AG08396 (cell line): ENCODE measurements around the gene RNFT2.
A peak's percentile ranks its signal among the peaks of the same experiment; 100 is the strongest.
"Not testable (repeated sequence)": the region's sequence is repeated elsewhere in the genome, so short reads cannot be mapped to it uniquely, and the experiment has no call there.

Experiments used
- DNase-seq: peaks from one replicate; pipeline ENCODE4 v3.0.0; 2012; ENCODE audit warnings: low spot score, mixed read lengths

RNFT2 gene

DNA sequence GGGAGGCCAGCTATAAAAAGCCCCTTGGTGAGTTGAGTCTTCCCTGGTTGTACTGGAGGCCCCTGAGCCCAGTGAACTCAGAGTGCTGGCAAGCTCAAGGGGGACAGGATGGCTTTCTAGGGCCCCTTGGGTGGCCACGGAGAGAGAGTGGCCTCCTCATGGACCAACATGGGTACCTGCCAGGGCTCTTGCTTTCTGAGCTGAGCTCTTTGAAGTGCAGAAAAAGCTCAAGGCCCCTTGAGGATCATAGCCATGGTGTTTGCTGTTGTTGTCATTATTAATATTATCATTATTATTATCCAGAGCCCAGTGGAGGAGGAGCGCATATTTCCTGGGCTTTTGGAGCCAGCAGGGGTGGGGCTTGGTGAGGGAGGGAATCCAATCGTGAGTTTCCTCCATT, 6.7 kb downstream of the RNFT2 start:
- DNase-seq = no peak

DNA sequence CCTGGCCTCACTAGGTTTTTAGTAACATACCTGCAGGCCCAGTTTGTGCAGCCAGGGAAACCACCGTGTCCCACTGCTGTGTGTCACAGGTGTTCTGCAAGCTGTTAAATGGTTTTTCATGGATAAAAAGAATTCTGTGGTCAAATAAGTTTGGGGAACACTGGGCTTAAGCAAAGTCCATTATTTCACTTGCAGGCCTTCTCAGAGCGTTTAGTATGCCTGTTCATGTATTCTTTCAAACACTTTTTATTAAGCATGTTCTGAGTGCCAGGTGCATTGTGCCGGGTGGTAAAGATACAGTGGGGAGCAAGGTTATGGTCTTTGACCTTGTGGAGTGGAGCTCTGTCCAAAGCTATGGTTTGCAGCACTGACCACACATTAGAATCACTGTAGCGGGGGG, 7.4 kb downstream of the RNFT2 start:
- DNase-seq = no peak

DNA sequence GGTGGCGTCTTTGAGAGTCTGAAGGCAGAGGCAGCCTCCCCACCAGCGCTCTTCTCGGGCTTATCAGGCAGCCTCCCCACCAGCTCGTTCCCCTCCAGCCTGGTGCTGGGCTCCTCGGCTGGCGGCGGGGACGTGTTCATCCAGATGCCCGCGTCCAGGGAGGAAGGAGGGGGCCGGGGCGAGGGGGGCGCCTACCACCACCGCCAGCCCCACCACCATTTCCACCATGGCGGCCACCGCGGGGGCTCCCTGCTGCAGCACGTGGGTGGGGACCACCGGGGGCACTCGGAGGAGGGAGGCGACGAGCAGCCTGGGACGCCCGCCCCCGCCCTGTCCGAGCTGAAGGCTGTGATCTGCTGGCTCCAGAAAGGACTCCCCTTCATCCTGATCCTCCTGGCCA, 11.8 kb downstream of the RNFT2 start:
- no peak for DNase-seq

DNA sequence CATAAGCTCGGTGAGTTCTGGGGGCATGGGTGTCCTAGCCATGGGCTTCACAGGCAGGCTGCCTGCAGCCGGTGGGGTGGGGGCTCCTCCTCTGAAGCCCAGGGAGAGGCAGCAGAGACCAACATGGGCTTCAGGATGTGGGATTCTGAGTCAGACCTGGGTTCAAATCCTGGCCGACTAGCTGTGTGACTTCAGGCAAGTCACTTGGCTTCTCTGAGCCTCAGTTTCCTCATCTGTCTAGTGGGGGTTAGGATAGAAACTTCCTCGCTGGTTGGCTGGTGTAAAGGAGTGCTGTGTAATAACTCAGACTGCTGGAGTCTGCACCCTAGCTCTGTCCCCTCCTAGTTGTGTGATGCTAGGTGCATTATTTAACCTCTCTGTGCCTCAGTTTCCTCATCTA, 12.2 kb downstream of the RNFT2 start:
- no peak for DNase-seq

DNA sequence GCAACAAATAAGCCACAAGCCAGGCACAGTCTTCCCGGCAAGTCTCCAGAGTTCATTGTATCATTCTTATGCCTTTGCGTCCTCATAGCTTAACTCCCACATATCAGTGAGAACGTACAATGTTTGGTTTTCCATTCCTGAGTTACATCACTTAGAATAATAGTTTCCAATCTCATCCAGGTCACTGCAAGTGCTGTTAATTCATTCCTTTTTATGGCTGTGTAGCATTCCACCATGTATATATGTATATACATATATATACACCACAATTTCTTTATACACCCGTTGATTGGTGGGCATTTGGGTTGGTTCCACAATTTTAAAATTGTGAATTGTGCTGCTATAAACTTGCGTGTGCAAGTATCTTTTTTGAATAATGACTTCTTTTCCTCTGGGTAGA, 16.0 kb downstream of the RNFT2 start:
- not testable (repeated sequence) for DNase-seq

DNA sequence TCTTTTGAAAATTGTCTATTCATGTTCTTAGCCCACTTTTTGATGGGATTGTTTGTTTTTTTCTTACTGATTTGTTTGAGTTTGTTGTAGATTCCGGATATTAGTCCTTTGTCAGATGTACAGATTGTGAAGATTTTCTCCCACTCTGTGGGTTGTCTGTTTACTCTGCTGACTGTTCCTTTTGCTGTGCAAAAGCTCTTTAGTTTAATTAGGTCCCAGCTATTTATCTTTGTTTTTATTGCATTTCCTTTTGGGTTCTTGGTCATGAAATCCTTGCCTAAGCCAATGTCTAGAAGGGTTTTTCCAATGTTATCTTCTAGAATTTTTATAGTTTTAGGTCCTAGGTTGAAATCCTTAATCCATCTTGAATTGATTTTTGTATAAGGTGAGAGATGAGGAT, 16.7 kb downstream of the RNFT2 start:
- not testable (repeated sequence) for DNase-seq

DNA sequence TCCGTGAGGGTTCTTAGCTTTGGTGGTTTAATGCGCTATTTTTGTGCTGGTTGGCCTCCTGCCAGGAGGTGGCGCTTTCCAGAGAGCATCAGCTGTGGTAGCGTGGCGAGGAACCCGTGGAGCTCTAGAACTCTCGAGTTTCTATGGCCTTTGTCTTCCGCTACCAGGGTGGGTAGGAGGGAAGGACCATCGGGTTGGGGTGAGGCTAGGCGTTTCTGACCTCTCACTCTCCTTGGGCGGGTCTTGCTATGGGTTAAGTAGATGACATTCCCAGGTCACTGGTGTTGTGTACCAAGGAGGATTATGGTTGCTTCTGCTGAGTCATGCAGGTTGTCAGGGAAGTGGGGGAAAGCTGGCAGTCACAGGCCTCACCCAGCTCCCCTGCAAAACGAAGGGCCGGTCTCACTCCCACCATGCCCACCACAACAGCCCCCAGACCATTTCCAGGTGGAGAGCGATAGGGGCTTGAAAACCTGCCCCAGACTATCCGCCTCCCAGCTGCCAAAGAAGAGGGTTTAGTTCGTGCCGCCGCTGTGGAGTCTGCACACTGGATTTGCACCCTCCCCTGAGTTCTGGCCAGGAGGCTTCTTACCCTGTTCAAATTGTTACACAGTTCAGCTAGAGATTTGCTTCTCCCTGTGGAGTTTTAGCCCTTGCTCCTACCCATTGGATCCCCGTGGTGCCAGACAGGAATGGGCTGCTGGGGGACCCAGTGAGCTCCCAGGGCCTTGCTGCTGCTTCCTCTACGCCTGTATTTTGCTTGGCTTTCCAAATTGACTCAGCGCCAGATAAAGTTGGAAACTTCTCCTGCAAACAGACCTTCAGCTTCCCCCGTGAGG, 21.9 kb downstream of the RNFT2 start:
- DNase-seq = no peak

DNA sequence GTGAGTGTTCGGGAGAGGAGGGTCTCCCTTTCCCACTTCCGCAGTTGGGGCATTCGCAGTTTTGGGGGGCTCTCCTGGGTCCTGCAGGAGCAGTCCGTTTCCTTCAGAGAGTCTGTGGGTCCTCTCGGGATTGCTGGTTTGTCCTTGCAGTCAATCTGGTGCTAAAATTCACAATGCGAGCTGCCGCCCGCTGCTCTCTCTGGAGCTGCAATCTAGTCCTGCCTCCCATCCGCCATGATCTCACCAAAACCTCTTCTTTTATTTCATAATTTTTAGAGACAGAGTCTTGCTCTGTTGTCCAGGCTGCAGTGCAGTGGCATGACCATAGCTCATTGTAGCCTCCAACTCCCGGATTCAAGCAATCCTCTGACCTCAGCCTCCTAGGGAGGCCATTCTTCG, 22.5 kb downstream of the RNFT2 start:
- DNase-seq = no peak

DNA sequence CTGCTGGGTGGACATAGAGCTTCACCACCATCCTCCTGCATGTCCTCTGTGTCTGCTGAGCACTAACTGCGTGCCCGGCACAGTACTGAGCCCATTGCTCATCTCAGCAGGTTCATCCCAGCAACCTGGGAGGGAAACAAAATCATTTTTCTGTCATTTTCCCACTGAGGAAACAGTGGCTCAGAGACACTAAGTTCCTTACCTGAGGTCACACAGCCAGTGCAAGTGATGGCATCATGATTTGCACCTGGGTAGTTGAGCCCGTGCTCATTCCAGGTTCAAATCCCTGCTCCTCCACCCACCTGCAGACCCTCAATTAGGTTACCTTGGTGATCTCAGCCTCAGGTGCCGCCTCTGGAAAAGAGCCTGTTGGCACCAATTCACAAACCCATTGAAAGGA, 23.4 kb downstream of the RNFT2 start:
- no peak for DNase-seq

DNA sequence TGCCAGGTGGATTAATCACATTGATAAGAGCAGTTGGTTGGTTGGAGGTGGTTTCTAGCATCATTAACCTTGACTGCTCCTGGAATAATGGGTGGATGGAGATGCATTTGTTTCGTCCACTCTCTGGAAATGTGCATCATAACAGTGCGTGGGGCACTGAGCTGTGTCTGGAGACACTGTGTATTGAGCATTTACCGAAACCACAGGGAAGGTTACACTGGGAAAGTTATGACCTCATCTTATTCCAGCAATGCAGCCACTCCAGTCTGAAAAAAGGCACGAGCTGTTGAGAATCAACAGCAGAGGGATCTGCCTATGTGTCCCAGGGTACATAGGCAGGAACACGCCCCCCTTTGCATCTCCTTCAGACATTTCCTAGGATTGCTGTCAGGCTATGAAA, 27.2 kb downstream of the RNFT2 start:
- no peak for DNase-seq

DNA sequence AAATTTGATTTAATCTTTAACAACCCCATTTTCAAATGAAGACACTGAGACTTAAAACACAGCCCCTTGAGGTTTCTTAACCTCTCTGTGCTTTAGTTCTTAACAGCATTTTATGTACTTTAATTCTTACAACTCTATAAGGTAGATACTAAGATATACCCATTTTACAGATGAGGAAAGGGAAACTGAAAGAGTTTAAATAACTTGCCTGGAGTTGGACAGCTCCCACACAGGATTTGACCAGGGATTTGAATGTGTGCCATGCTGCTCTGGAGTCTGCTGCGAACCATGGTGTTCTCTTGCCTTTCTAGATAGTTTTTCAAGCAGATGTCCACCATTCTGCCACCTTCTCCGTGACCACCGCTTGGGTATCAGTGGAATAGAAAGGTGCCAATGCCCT, 28.2 kb downstream of the RNFT2 start:
- no peak for DNase-seq

DNA sequence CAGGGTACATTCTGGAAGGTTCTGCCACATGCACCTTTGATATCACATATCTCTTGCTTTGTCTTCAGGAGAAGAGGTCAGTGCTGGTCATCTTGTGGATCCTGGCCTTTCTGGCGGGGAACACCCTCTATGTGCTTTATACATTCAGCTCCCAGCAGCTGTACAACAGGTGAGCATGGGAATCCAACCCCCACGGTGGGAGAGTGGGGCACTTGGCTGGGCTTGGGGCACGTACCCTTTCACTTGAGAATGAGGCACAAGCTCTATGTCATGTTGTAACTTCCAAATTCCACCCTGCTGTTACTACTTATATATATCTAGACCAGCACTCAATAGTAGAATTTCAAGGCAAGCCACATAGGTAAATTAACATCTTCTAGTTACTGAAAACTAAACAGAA, 28.6 kb downstream of the RNFT2 start:
- no peak for DNase-seq

DNA sequence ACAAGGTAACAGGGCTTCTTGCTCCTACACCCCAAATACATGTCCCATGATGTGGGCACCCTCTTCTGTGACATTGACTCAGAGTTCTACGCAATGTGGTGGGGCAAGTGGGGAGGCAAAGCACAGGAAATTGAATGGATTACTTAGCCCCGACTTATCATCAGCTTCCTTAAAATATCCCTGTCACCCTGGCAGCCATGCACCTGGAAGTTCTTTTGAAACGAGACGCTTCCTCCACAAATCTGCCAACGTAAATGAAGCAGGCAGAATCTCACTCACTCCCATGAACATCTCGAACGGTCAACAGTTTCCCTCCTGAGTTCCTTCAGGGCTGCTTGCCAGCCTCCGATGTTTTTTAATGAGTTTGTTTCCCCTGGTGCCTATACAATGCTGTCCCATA, 33.5 kb downstream of the RNFT2 start:
- DNase-seq = no peak

DNA sequence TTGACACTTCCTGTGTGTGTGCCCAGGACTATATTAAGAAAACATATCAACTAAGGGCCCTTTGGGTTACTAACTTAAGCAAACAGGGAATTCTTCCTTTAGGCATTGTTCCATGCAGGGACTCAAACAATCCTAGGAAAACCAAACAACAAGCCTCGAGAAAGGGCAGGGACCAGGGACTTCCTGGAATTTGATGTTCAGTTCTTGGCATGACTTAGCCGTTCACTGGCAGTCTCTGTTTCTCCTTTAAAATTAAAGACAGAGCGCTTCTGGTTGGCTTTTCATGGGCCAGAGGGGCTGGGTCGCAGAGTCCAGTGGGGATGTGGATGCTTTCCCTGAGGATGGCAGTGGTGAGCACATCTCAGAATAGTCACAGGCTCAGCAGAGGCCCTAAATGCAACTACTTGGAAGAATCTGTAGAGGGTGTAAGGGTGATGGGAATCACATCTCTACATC, 35.2 kb downstream of the RNFT2 start:
- DNase-seq = peak; percentile 43

DNA sequence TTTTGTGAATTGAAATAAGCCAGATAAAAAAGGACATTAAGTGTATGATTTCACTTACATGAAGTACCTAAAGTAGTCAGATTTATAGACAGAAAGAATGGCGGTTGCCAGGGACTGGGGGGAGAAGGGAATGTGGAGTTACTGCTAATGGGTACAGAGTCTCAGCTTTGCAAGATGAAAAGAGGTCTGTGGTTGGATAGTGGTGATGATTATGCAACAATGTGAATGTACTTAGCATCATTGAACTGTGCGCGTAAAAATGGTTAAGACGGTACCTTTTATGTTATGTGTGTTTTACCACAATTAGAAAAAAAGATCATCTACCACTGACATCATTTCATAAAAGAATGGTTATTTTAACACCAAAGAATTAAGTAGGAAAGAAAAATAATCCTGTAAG, 35.9 kb downstream of the RNFT2 start:
- DNase-seq = no peak

DNA sequence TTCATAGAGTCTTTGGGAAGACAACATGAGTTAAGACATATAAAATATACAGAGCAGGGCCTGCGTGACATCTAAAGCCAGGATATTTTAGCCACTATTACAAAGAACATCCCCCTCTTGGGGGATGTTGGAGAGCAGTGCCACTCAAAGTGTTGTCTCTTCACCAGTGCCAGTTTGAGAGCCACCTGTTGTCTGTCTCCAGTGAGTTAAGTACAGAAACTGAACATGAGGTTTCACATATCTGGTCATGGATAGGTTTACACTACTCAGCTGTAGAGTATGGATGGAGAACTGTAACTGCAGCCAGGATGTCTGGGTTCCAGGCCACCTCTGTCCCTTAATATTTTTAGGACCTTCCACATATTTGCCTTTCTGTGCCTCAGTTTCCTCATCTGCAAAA, 39.1 kb downstream of the RNFT2 start:
- no peak for DNase-seq

DNA sequence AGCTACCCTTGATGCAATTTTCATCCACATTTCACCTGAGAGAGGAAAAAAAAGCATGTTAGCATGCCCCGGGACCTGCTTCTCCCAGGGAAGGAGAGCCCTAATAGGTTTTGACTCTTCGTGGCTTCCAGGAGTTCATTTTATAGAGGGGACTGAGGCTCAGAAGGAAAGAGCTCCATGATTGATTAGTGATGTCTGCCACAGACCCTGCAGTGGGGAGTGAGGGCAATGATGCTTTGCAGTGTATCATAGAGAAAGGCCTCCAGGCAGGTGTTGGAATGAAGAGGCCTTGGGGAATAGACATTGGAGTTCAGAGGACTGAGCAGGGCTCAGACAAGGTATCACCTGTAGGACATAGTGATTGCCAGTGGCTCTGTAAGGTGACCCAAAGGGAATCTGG, 41.5 kb downstream of the RNFT2 start:
- no peak for DNase-seq

DNA sequence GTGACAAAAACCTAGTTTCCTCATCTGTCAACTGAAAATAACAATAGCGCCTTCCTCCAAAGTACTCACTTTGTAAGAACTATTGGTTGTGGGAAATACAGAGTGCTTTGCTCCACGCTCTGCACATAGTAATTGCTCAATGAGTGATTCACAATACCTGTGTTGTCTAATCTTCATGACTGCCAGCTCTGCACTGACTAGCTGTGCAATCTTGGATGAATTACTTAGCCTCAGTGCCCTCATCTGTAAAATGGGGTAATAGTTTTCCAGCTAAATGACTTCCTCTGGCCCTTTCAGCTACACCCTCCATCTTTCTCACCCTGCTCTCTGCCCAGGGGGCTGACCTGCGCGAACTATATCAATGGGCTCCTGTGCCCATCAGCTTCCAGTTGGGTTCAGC, 42.8 kb downstream of the RNFT2 start:
- no peak for DNase-seq

DNA sequence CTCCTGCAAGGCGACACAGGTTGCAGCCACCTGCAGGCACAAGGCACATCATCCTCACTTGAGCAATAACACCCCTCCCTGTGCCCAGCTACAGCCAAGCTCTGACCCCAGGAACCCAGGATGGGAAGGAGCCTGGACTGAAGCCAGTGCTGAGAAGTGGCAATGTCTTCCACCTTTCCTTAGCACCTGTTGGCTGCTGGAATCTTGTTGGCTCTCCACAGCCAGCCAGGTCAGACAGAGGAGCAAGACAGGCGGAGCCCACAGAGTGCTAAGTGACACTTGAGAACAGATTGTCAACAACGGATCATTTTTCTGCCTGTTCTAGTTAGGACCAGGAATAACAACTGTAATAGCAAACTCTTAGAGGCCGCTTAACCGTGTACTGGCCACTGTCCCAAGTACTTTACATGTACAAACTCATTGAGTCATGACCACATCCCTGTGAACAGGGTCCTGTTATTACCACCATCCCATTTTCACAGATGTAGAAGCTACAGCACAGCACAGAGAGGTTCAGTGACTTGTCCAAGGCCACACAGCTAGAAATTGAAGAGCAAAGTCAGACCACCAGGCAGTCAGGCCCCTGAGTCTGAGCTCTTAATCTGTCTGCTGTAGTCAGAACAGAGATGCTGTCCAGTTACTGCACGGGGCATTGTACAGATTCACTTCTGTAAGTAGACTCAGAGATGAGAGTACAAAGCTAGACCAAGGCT, 45.6 kb downstream of the RNFT2 start:
- DNase-seq = no peak

DNA sequence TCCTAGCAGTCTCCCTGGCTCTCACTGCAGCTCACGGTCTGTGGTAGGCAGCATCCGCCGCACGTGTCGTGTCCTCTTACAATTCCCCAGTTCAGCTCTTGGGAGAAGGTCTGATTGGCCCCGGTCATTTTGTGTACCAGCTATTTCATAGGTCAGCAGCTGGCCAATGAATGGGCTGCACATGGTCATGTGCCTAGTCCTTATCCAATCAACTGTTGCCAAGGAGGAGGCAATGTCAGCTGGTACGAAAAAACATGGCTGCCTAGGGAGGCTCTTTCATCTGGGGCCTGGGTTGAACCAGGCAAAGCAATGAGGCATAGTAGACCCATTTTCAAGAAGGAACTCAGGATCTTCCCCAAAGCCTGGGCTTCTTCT, 46.1 kb downstream of the RNFT2 start:
- DNase-seq = no peak

DNA sequence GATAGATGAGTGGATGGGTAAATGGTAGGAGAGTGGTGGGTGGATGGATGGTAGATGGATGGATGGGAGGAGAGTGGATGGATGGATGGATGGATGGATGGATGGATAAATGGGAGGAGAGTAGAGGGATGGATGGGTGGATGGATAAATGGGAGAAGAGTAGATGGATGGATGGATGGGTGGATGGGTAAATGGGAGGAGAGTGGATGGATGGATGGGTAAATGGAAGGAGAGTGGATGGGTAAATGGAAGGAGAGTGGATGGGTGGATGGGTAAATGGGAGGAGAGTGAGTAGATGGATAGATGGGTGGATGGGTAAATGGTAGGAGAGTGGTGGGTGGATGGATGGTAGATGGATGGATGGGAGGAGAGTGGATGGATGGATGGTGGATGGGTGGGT, 51.4 kb downstream of the RNFT2 start:
- not testable (repeated sequence) for DNase-seq

DNA sequence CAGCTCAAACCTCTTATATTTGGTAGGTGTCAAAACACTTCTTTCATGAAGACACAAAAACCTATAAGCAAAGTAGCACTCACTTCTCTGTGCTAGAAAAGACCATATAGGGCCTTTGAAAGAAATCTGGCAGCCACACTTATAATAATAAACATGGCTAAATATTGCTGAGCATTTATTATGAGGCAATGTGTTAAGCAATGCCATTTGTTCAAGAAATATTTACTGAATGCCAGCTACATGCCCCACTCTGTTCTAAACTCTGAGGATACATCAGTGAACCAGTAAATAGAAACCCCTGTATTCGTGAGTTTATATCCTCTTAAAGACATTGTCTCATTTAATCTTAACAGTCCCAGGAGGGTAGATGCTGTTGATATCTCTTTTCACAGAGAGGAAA, 52.0 kb downstream of the RNFT2 start:
- DNase-seq = no peak

DNA sequence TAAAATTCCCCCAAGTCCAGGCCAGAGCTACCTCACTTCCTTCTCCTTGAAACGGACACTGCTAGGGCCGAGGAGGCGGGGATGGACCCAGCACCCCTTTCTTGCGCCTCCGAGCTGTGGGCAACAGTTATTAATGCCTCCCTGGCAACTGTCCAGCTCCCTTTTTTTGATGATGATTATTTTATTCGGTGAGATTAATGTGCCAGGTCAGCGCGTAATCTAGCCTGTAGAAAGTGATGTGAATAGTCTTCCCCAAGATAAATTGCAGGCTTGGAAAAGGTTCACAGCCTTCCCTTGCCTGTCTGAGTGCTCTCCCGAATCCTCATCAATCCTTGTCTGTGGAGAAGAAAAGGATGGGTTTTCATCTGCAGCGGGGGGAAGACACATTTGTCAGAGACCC, 54.3 kb downstream of the RNFT2 start:
- DNase-seq = no peak

DNA sequence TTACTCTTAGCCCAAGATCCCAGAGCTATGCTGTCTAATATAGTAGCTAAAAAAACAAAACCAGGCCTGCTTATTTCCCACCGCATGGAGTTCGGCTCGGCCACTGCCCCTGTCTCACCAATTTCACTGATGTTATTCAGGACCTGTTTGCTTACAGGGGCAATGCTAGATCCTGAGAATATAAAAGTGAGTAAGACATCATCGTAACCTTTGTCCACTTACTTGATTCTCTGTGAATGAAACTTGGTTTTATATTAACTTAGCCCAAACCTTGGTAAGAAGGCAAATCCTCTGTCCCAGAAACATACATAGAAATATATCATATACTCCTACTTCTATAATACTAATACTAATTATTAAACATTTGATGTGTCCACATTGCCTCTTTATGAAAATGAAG, 56.6 kb downstream of the RNFT2 start:
- no peak for DNase-seq
